ENCODE measurements around the gene HSBP1. TPM values are rescaled to one million over a fixed set of nuclear protein-coding genes. Genes with fewer than 3 reads are reported as not detected.

The HSBP1 gene
- 100 to 1,000 TPM; 169 to 263 (median 199) TPM for polyA plus RNA-seq (ENCODE audit: insufficient read length in 4 of 4)

- peak; percentile 72 to 79 (median 76) for DNase-seq (ENCODE audit: low read depth in 4 of 4, low spot score in 3 of 4)
Measured at GRCh38 chr16:83807710-83808572, at the start of gene HSBP1. HSBP1 (plus strand) TSS chr16:83807978; CDS start chr16:83808077, 99 bp downstream.

GRCh38 chr16:83762141-83762991, 45.4 kb upstream of the HSBP1 start:
- no peak for DNase-seq (ENCODE audit: low read depth in 4 of 4, low spot score in 3 of 4)

DNA sequence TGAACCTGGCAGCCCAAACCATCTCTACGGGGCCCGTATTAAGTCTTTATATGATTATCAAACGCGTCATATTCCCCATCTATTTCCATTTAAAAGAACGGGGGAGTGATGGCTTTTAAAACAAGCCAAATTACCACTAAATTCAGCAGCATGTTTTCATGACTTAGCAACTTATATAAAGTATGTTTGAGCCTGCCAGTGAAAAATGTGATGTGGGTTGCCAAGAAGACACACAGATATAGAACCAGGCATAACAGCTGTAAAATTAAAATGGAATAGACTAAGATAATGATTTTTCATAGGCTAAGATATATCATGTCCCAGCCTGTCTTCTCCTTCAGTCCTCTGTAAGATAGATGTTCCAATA, 44.8 kb upstream of the HSBP1 start:
- no peak for DNase-seq (ENCODE audit: low read depth in 4 of 4, low spot score in 3 of 4)

DNA sequence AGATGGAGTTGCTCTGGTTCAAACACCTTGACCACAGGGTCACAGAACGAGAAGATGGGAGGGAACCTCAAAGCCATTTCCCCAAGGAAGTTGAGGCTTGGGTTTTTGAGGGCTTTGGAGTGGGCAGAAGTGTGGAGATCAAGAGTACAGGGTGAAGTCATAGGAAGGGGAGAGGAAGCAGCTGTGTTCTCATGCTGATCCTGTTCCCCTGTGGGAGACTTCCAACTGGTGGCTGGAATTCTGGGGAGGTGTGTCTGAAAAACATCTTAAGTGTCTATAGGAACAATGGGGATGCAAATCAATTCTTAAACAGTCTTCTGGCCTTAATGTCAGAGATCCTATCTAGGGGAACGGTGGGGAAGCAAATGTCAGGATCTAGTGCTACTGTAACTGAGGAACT, 38.8 kb upstream of the HSBP1 start:
- DNase-seq (ENCODE audit: low read depth in 4 of 4, low spot score in 3 of 4): no peak

DNA sequence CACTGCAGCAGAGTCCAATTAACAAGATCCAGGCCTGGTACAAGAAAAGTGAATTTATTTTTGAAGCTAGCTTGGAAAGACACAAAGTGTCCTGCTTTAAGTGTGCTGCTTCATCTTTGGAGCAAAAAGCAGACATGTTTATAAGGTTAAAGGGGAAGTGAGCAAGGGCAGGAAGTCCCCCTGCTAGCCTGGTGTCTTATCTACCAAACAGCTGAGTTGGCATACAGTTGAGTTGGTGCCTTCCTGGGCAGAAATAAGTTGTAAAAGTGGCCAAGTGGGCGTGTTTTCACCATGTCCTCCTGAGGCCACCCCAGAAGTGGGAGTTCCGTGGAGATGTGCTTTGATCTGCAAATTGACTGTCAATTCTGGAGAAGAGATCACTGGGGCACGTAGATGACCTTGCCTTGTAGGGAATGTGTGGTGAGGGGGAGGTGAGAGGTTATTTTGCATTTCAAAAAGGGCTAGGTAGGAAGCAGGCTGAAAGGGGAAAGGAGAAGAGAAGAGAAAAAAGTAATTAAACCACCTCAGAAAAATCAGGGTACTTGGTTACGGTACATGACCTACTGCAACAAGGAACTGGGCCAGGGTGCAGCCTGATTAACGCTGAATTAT, 38.3 kb upstream of the HSBP1 start:
- no peak for DNase-seq (ENCODE audit: low read depth in 4 of 4, low spot score in 3 of 4)

- DNase-seq (ENCODE audit: low read depth in 4 of 4, low spot score in 3 of 4): no peak
Measured at GRCh38 chr16:83771306-83771942, 36.4 kb upstream of the HSBP1 start.

DNA sequence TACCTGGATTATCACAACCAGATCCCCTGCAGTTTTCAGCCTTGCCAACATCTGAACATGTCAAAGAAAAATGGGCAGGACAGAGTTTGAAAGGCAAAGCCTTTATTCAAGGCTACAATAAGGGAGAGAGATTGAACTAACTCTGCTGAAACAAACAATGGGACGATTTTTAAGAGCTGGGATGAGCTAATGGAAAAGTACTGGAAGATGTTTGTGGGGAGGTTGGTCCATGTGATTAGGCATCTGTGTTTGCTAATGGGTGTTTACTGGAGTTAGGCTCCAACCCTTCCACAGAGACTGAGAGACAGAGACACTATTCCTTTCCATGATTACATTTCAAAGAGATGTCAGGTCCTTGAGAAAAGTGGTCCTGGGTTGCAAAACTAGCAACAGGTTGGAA, 35.0 kb upstream of the HSBP1 start:
- no peak for DNase-seq (ENCODE audit: low read depth in 4 of 4, low spot score in 3 of 4)

GRCh38 chr16:83774066-83774465, 33.7 kb upstream of the HSBP1 start:
- no peak for DNase-seq (ENCODE audit: low read depth in 4 of 4, low spot score in 3 of 4)

GRCh38 chr16:83776944-83777343, 30.8 kb upstream of the HSBP1 start:
- DNase-seq (ENCODE audit: low read depth in 4 of 4, low spot score in 3 of 4): no peak

DNA sequence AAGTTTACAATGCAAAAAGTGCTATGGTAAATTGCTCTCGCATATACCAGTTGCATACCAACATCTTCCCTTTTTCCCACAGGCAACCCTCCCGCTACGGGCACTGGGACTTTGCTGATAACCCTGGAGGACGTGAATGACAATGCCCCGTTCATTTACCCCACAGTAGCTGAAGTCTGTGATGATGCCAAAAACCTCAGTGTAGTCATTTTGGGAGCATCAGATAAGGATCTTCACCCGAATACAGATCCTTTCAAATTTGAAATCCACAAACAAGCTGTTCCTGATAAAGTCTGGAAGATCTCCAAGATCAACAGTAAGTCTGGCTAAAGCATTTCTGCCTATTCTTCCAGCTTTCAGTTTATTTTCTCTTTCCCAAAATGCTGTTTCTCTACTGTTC, 27.9 kb upstream of the HSBP1 start:
- DNase-seq (ENCODE audit: low read depth in 4 of 4, low spot score in 3 of 4): no peak

DNA sequence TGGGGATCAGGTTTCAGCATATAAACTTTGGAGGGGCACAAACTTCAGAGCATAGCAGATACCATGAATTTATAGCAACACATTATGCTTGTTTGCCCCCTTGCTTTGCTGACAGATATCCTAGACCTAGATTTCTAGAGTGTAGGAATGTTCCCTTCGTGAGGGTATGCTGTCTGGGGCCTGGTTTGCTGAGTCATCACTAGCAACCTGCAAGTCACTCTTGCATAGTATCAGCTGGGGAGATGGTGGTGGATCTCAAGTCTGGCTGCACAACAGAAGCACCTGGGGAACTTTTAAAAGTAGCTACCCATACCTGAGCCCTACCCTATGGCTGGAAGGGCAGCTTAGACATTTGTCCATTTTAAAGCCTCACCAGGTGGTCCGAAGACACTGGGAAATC, 22.3 kb upstream of the HSBP1 start:
- no peak for DNase-seq (ENCODE audit: low read depth in 4 of 4, low spot score in 3 of 4)

DNA sequence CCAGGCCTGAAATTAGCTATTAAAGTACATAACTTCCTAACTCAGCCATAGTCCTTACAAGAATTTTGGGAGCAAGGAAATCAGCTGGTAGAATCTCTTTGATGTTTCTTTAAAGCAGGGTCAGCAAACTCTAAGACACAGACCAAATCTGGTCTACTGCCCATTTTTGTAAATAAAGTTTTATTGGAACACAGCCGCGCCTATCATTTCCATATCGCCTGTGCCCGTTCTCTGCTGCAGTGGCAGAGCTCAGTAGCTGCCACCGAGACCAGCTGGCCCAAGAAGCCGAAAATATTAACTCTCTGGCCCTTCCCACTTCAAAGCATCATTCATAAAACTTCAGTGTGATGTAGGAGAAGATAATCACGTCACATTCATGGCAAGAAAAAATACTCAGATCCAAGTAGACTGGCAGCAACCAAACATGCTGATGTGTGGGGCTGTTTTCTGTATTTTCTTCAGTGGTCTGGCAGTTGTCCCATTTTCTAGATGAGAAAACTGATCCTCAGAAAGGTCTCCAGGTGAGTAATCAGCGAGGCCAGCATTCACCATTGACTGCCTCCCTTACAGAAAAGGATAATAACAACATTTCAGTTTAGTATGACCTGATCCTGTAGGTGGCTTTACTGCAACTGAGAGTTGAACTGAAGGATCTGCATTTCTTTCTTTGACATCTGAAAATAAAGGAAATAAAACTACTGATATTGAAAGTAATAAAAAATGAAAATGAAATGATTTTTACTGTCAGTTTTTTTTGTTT, 18.0 kb upstream of the HSBP1 start:
- no peak for DNase-seq (ENCODE audit: low read depth in 4 of 4, low spot score in 3 of 4)

DNA sequence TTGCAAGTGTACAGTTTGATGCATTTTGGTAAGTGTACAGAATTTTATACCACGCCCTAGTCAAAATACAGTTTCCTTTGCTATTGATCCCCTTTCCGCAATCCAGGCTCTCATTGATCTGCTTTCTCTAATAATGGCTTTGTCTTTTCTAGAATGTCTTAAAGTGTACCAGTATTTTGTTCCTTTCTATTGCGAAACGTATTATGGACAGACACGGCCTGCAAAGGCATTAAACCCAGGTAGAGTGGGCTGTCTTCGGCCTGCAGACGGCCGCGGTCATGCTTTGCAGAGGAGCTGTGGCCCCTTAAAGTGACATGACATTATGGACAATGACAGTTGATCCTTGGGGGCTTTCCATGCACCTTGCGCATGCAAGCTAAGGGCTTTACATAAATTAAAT, 15.9 kb upstream of the HSBP1 start:
- no peak for DNase-seq (ENCODE audit: low read depth in 4 of 4, low spot score in 3 of 4)

- no peak for DNase-seq (ENCODE audit: low read depth in 4 of 4, low spot score in 3 of 4)
Measured at GRCh38 chr16:83792391-83792790, 15.4 kb upstream of the HSBP1 start.

DNA sequence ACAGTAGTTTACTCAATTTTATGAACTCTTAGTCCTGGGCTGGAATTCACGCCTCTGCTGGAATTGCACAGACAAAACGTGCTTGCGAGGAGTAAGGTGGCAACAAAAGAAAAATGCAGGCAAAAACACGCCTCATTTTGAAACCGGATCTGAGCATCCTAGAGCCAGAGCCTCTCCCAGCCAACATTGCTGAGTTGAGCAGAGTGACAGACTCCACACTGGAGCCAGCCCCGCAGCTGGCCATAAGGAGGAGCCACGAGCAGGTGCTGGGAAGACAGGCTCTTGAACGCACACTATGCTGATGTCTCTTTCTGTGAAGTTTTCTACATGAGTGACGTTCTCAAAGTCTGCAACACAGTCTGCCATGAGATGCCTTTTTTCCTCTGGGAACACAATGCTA, 14.6 kb upstream of the HSBP1 start:
- no peak for DNase-seq (ENCODE audit: low read depth in 4 of 4, low spot score in 3 of 4)

- DNase-seq (ENCODE audit: low read depth in 4 of 4, low spot score in 3 of 4): no peak
Measured at GRCh38 chr16:83794860-83795554, 12.8 kb upstream of the HSBP1 start.

- DNase-seq (ENCODE audit: low read depth in 4 of 4, low spot score in 3 of 4): no peak
Measured at GRCh38 chr16:83797013-83797412, 10.8 kb upstream of the HSBP1 start.

DNA sequence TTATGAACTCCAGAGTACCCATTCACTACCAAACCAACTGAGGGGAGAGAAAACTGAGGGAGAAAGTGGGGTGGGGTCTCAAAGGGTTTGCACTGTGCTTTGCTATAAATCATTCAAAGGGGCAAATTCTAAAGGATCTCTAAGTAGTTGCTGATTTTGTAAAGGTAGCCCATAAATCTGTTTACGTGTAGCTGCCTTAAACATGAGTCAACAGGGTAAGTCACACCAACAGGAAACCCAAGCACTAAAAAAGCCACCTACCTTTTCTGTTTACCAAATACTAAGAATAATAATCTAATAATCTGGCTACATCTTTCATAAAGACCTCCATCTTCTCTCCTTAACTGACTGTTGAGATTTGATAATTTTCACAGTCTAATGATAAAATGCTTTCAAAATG, 8.4 kb upstream of the HSBP1 start:
- DNase-seq (ENCODE audit: low read depth in 4 of 4, low spot score in 3 of 4): no peak

DNA sequence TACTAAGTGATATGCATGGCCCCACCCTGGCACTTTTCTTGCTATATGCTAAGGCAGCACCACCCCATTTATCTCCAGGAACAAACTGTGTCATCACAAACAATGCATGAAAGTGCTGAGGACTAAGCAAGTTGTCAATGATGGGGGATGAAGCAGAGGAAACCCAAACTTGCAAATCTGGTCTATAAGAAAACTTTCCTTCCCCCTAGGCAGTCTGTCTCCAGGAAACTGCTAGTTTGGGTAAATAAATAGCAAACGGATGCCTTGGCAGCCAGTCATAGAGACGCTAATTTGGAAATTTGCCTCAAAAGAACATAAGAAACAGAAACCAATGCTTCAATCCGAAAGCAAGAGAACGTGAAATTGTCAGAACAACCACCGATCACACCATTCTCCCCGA, 5.6 kb upstream of the HSBP1 start:
- peak in 2 of 4 donors; percentile 37 to 42 for DNase-seq (ENCODE audit: low read depth in 4 of 4, low spot score in 3 of 4)
